ENCODE measurements around the gene SRCAP. TPM values are rescaled to one million over a fixed set of nuclear protein-coding genes. Genes with fewer than 3 reads are reported as not detected.

The SRCAP gene
- polyA plus RNA-seq, 1 of the 3 experiments (the other 2 are of a cell fraction), result 5.6 TPM

DNA sequence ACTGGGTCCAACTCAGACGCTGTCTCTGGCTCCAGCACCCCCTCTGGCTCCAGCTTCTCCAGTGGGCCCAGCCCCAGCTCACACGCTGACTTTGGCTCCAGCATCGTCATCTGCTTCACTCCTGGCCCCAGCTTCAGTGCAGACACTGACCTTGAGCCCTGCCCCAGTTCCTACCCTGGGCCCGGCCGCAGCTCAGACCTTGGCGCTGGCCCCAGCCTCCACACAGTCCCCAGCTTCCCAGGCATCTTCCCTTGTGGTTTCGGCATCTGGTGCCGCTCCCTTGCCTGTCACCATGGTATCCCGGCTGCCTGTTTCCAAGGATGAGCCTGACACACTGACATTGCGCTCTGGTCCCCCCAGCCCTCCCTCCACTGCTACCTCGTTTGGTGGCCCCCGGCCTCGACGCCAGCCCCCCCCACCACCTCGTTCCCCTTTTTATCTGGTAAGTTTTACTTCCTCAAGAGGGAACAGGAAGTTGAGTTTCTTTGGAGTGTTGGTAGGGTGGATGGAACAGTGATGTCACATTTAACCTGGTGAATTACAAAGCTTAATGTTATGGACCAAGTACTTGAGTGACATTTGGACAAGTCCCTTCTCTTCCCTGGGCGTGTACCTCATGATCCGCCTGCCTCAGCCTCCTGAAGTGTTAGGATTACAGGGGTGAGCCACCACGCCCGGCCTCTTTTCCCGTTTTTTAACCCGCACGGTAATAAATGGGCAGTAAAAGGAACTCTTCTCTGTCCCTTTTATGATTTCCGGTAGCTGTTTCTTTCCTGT lies 25.9 kb downstream of the SRCAP start:
- H3K79me2 ChIP-seq (ENCODE audit: insufficient read depth), result peaks cover 54% of the 10 kb centered on the region
- peaks cover 69 to 82% of the 10 kb centered on the region in 2 experiments for H3K36me3 ChIP-seq (replicated peaks in 1 of 2; ENCODE audit: control insufficient read depth in 1 of 2, insufficient read depth in 2 of 2, low read length in 1 of 2)
- POLR2A ChIA-PET, result interaction anchor here (1.3 to 1.9 kb wide), 2 partner anchors 8 to 23 kb away, joined by 3 to 5 read pairs; partner anchors contain the start of gene PHKG2
- H3K27ac ChIP-seq (ENCODE audit: low read depth in 2 of 2, low read length in 1 of 2), result no peak overlapping the region
- peaks cover 14% of the 10 kb centered on the region for H3F3A ChIP-seq (replicated peaks; ENCODE audit: insufficient read depth)
- no peaks in the 10 kb centered on the region for H3K4me1 ChIP-seq (ENCODE audit: control insufficient read depth in 1 of 2, insufficient read depth in 2 of 2, low read depth in 1 of 2, low read length in 1 of 2)
- WGBS (ENCODE audit: low lambda C conversion rate), result 97% methylated on average over 23 of the region's 23 CpGs
- no peak for DNase-seq
- H2AFZ ChIP-seq (ENCODE audit: low read depth), result no peak overlapping the region
- H3K9me2 ChIP-seq, result no peaks in the 10 kb centered on the region
- CTCF ChIA-PET, result no interaction called here
- H3K4me2 ChIP-seq, result no peak overlapping the region
- no peak overlapping the region for H3K9ac ChIP-seq
- H3K9me3 ChIP-seq, result no peaks in the 10 kb centered on the region
- TF ChIP-seq YY1 (IDR thresholded peaks at IDR 0.05; ENCODE audit: low read depth) (no peak), FOXM1 (IDR thresholded peaks at IDR 0.05; ENCODE audit: low read depth) (no peak), JUND (IDR thresholded peaks at IDR 0.05) (no peak), FOXJ3 (CRISPR knock-in tag; IDR thresholded peaks at IDR 0.05) (no peak), EP300 (IDR thresholded peaks at IDR 0.05; ENCODE audit: borderline replicate concordance in 1 of 2, low read depth in 1 of 2, low read length in 1 of 2) (no peak), MXI1 (IDR thresholded peaks at IDR 0.05; ENCODE audit: low read depth, low read length) (no peak), POLR2AphosphoS5 (IDR thresholded peaks at IDR 0.05; ENCODE audit: low read depth, low read length) (no peak), TEAD4 (IDR thresholded peaks at IDR 0.05; ENCODE audit: borderline replicate concordance, insufficient read depth) (no peak), CHD2 (IDR thresholded peaks at IDR 0.05; ENCODE audit: low read length, partially characterized antibody) (no peak), SMC3 (IDR thresholded peaks at IDR 0.05; ENCODE audit: low read depth, low read length) (no peak), NFIC (IDR thresholded peaks at IDR 0.05; ENCODE audit: borderline replicate concordance) (no peak), NRF1 (IDR thresholded peaks at IDR 0.05; ENCODE audit: low read depth, low read length) (no peak)
- TF ChIP-seq, protein P1, sequence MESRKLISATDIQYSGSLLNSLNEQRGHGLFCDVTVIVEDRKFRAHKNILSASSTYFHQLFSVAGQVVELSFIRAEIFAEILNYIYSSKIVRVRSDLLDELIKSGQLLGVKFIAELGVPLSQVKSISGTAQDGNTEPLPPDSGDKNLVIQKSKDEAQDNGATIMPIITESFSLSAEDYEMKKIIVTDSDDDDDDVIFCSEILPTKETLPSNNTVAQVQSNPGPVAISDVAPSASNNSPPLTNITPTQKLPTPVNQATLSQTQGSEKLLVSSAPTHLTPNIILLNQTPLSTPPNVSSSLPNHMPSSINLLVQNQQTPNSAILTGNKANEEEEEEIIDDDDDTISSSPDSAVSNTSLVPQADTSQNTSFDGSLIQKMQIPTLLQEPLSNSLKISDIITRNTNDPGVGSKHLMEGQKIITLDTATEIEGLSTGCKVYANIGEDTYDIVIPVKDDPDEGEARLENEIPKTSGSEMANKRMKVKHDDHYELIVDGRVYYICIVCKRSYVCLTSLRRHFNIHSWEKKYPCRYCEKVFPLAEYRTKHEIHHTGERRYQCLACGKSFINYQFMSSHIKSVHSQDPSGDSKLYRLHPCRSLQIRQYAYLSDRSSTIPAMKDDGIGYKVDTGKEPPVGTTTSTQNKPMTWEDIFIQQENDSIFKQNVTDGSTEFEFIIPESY (IDR thresholded peaks at IDR 0.05; ENCODE audit: borderline replicate concordance, low read depth), result no peak
- TF ChIP-seq, protein P2, sequence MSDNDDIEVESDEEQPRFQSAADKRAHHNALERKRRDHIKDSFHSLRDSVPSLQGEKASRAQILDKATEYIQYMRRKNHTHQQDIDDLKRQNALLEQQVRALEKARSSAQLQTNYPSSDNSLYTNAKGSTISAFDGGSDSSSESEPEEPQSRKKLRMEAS (IDR thresholded peaks at IDR 0.05; ENCODE audit: low read depth), result no peak
- TF ChIP-seq, protein P3, sequence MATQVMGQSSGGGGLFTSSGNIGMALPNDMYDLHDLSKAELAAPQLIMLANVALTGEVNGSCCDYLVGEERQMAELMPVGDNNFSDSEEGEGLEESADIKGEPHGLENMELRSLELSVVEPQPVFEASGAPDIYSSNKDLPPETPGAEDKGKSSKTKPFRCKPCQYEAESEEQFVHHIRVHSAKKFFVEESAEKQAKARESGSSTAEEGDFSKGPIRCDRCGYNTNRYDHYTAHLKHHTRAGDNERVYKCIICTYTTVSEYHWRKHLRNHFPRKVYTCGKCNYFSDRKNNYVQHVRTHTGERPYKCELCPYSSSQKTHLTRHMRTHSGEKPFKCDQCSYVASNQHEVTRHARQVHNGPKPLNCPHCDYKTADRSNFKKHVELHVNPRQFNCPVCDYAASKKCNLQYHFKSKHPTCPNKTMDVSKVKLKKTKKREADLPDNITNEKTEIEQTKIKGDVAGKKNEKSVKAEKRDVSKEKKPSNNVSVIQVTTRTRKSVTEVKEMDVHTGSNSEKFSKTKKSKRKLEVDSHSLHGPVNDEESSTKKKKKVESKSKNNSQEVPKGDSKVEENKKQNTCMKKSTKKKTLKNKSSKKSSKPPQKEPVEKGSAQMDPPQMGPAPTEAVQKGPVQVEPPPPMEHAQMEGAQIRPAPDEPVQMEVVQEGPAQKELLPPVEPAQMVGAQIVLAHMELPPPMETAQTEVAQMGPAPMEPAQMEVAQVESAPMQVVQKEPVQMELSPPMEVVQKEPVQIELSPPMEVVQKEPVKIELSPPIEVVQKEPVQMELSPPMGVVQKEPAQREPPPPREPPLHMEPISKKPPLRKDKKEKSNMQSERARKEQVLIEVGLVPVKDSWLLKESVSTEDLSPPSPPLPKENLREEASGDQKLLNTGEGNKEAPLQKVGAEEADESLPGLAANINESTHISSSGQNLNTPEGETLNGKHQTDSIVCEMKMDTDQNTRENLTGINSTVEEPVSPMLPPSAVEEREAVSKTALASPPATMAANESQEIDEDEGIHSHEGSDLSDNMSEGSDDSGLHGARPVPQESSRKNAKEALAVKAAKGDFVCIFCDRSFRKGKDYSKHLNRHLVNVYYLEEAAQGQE (IDR thresholded peaks at IDR 0.05; ENCODE audit: low read depth, low read length), result no peak
- TF ChIP-seq, protein P4, sequence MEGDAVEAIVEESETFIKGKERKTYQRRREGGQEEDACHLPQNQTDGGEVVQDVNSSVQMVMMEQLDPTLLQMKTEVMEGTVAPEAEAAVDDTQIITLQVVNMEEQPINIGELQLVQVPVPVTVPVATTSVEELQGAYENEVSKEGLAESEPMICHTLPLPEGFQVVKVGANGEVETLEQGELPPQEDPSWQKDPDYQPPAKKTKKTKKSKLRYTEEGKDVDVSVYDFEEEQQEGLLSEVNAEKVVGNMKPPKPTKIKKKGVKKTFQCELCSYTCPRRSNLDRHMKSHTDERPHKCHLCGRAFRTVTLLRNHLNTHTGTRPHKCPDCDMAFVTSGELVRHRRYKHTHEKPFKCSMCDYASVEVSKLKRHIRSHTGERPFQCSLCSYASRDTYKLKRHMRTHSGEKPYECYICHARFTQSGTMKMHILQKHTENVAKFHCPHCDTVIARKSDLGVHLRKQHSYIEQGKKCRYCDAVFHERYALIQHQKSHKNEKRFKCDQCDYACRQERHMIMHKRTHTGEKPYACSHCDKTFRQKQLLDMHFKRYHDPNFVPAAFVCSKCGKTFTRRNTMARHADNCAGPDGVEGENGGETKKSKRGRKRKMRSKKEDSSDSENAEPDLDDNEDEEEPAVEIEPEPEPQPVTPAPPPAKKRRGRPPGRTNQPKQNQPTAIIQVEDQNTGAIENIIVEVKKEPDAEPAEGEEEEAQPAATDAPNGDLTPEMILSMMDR (IDR thresholded peaks at IDR 0.05), result no peak
- TF ChIP-seq, protein P5, sequence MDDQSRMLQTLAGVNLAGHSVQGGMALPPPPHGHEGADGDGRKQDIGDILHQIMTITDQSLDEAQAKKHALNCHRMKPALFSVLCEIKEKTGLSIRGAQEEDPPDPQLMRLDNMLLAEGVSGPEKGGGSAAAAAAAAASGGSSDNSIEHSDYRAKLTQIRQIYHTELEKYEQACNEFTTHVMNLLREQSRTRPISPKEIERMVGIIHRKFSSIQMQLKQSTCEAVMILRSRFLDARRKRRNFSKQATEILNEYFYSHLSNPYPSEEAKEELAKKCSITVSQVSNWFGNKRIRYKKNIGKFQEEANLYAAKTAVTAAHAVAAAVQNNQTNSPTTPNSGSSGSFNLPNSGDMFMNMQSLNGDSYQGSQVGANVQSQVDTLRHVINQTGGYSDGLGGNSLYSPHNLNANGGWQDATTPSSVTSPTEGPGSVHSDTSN (IDR thresholded peaks at IDR 0.05), result no peak
- 0 out of 2 replicates have a peak, but pooled peaks cover 5% of the 10 kb centered on the region for H4K20me1 ChIP-seq (ENCODE audit: insufficient read depth)
- no peak overlapping the region for H3K4me3 ChIP-seq (ENCODE audit: low read depth in 2 of 2, low read length in 1 of 2)
- H3K27me3 ChIP-seq (ENCODE audit: insufficient read depth), result no peaks in the 10 kb centered on the region
